Measurements from ENCODE around the gene NSA2. TPM values are rescaled to one million over a fixed set of nuclear protein-coding genes. Genes with fewer than 3 reads are reported as not detected.

The NSA2 gene
- total and polyA plus RNA-seq, 8 donors, result 22.4 to 68.6 (median 33.6) TPM

GRCh38 chr5:74765201-74765600, 1.8 kb upstream of the NSA2 start:
- peaks cover 7% of the 10 kb centered on the region in 3 donors for H3K36me3 ChIP-seq
- H3K4me3 ChIP-seq, result peak overlapping the region in 1 of 4 donors; percentile 79
- H3K27me3 ChIP-seq, result no peaks in the 10 kb centered on the region
- TF ChIP-seq, protein P1, sequence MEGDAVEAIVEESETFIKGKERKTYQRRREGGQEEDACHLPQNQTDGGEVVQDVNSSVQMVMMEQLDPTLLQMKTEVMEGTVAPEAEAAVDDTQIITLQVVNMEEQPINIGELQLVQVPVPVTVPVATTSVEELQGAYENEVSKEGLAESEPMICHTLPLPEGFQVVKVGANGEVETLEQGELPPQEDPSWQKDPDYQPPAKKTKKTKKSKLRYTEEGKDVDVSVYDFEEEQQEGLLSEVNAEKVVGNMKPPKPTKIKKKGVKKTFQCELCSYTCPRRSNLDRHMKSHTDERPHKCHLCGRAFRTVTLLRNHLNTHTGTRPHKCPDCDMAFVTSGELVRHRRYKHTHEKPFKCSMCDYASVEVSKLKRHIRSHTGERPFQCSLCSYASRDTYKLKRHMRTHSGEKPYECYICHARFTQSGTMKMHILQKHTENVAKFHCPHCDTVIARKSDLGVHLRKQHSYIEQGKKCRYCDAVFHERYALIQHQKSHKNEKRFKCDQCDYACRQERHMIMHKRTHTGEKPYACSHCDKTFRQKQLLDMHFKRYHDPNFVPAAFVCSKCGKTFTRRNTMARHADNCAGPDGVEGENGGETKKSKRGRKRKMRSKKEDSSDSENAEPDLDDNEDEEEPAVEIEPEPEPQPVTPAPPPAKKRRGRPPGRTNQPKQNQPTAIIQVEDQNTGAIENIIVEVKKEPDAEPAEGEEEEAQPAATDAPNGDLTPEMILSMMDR (IDR thresholded peaks at IDR 0.05), result no peak
- no peak for DNase-seq
- FAIRE-seq, result no peak
- intact Hi-C loops (cut with DNase I), result no loop called here
- no peak overlapping the region for H3K27ac ChIP-seq
- no peaks in the 10 kb centered on the region for H3K9me3 ChIP-seq
- no peak for ATAC-seq
- peaks cover 13 to 20% (median 17%) of the 10 kb centered on the region in 3 donors for H3K4me1 ChIP-seq
- 52 to 68% methylated on average over 9 of the region's 9 CpGs for WGBS, 2 donors

GRCh38 chr5:74765929-74766328, 1.1 kb upstream of the NSA2 start:
- TF ChIP-seq, protein P1 (IDR thresholded peaks at IDR 0.05), result no peak
- Histone ChIP-seq H3K36me3 (peaks cover 7 to 11% (median 9%) of the 10 kb centered on the region in 3 donors), H3K27ac (no peak overlapping the region), H3K27me3 (no peaks in the 10 kb centered on the region), H3K9me3 (no peaks in the 10 kb centered on the region), H3K4me3 (peak overlapping the region; percentile 69 to 96 (median 80)), H3K4me1 (peaks cover 13 to 20% (median 17%) of the 10 kb centered on the region in 3 donors)
- FAIRE-seq (no peak), ATAC-seq (no peak), DNase-seq (peak in 1 of 6 donors; percentile 48)
- intact Hi-C loops (cut with DNase I), result no loop called here
- 46 to 68% methylated on average over 27 of the region's 27 CpGs for WGBS, 2 donors

DNA sequence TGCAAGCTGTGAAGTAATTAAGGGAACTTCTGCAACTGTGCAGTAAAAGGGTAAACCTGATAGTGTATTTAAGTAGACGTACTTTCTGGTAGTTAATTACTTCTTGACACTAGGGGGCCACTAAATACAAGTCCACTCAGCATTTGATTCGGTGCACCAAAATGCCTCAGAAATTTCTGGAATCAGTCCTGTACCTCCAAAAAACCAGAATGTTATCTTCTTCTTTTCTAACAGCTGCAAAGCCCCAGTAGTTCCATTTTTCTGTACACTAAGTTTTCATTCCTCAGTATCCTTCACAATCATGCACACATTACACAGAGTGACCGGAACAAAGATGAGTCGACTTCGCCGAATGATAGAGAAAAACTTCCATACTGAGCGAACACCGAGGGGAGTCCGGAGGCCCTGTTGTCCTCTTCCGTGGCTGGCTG, 616 bp upstream of the NSA2 start:
- intact Hi-C loops (cut with DNase I), result no loop called here
- TF ChIP-seq, protein P1 (IDR thresholded peaks at IDR 0.05), result peak; percentile 9 to 33 (median 26)
- WGBS, 2 donors, result 0% methylated on average over 10 of the region's 10 CpGs
- Histone ChIP-seq H3K27ac (peak overlapping the region in 3 of 4 donors; percentile 13 to 73 (median 51)), H3K9me3 (no peaks in the 10 kb centered on the region), H3K27me3 (no peaks in the 10 kb centered on the region), H3K4me3 (peak overlapping the region; percentile 69 to 96 (median 80)), H3K36me3 (peaks cover 7 to 16% (median 9%) of the 10 kb centered on the region in 3 donors), H3K4me1 (peaks cover 13 to 20% (median 17%) of the 10 kb centered on the region in 3 donors)
- FAIRE-seq (no peak), DNase-seq (no peak), ATAC-seq (peak; percentile 66 to 78 (median 74))

DNA sequence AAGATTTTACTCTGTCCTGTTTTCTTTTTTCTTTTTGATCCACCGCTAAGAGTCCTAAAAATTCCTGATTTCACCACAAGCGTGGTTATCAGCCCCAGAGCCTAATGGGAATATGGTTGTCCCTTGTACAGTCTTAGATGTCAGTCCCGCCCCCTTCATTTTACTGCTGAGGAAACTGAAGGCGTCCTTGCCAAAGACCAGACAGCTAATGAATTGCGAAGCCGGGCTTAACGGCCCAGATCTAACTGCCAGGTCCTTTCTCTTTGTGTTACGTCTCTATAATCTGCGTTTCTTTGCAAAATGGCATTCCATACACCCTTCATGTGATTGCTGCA, 497 bp downstream of the NSA2 start:
- FAIRE-seq (no peak), DNase-seq (peak in 1 of 6 donors; percentile 15), ATAC-seq (peak in 3 of 4 donors; percentile 6 to 30 (median 12))
- H3K9me3 ChIP-seq, result no peaks in the 10 kb centered on the region
- WGBS, 2 donors, result 0% methylated on average over 9 of the region's 9 CpGs
- TF ChIP-seq, protein P1 (IDR thresholded peaks at IDR 0.05), result no peak
- H3K4me1 ChIP-seq, result peaks cover 13 to 20% (median 17%) of the 10 kb centered on the region in 3 donors
- H3K36me3 ChIP-seq, result peaks cover 7 to 19% (median 9%) of the 10 kb centered on the region in 3 donors
- peak overlapping the region; percentile 69 to 96 (median 80) for H3K4me3 ChIP-seq
- intact Hi-C loops (cut with DNase I), result no loop called here
- H3K27ac ChIP-seq, result peak overlapping the region in 2 of 4 donors; percentile 51 to 73
- no peaks in the 10 kb centered on the region for H3K27me3 ChIP-seq

GRCh38 chr5:74772359-74772758, 5.3 kb downstream of the NSA2 start:
- peaks cover 7 to 43% (median 16%) of the 10 kb centered on the region in 3 donors for H3K36me3 ChIP-seq
- intact Hi-C loops (cut with DNase I), result no loop called here
- H3K27ac ChIP-seq, result no peak overlapping the region
- TF ChIP-seq, protein P1 (IDR thresholded peaks at IDR 0.05), result no peak
- no peaks in the 10 kb centered on the region for H3K27me3 ChIP-seq
- no peak for ATAC-seq
- no peak for DNase-seq
- FAIRE-seq, result no peak
- peaks cover 6 to 9% (median 8%) of the 10 kb centered on the region in 3 donors for H3K4me1 ChIP-seq
- no peak overlapping the region for H3K4me3 ChIP-seq
- H3K9me3 ChIP-seq, result no peaks in the 10 kb centered on the region
- WGBS, 2 donors, result 63 to 74% methylated on average over 7 of the region's 7 CpGs

All from pancreas (tissue), 10 donors.